Measurements from ENCODE around the gene CSRP1. TPM values are rescaled to one million over a fixed set of nuclear protein-coding genes. Genes with fewer than 3 reads are reported as not detected.

Gene CSRP1
- total and polyA plus RNA-seq, 2 experiments from 2014 or later, result 5.8 to 29.9 TPM

DNA sequence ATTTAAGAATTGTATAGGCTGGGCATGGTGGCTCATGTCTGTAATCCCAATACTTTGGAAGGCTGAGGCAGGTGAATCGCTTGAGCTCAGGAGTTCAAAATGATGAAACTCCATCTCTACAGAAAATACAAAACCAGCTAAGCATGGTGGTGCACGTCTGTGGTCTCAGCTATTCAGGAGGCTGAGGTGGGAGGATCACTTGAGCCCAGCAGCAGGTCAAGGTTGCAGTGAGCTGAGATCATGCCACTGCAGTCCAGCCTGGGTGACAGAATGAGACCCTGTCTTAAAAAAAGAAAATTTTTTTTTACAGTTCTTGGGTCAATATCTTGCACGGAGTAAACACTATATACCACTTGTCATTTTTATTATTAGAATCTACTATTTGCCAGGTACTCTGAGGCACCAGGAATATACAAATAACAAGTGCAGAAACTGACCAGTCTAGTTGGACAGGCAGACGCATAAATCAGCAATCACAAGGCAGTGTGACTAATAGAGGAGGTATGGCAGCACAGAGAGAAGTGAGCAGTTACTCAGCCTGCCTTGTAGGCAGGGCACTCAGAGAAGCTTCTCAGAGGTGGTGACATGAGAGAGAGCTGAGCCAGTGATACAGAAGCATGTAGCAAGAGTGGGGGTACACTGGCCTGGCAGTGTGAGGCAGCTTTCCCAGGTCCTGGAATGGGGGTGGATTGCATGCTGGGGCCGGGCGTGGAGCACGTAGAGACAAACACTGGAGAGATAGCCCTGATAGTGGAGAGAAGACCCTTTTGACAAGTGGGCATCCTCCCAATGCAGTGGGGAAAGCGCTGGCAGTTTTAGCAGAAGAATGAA is 45.9 kb downstream of the CSRP1 start (continued):
- TF ChIP-seq, protein P1, sequence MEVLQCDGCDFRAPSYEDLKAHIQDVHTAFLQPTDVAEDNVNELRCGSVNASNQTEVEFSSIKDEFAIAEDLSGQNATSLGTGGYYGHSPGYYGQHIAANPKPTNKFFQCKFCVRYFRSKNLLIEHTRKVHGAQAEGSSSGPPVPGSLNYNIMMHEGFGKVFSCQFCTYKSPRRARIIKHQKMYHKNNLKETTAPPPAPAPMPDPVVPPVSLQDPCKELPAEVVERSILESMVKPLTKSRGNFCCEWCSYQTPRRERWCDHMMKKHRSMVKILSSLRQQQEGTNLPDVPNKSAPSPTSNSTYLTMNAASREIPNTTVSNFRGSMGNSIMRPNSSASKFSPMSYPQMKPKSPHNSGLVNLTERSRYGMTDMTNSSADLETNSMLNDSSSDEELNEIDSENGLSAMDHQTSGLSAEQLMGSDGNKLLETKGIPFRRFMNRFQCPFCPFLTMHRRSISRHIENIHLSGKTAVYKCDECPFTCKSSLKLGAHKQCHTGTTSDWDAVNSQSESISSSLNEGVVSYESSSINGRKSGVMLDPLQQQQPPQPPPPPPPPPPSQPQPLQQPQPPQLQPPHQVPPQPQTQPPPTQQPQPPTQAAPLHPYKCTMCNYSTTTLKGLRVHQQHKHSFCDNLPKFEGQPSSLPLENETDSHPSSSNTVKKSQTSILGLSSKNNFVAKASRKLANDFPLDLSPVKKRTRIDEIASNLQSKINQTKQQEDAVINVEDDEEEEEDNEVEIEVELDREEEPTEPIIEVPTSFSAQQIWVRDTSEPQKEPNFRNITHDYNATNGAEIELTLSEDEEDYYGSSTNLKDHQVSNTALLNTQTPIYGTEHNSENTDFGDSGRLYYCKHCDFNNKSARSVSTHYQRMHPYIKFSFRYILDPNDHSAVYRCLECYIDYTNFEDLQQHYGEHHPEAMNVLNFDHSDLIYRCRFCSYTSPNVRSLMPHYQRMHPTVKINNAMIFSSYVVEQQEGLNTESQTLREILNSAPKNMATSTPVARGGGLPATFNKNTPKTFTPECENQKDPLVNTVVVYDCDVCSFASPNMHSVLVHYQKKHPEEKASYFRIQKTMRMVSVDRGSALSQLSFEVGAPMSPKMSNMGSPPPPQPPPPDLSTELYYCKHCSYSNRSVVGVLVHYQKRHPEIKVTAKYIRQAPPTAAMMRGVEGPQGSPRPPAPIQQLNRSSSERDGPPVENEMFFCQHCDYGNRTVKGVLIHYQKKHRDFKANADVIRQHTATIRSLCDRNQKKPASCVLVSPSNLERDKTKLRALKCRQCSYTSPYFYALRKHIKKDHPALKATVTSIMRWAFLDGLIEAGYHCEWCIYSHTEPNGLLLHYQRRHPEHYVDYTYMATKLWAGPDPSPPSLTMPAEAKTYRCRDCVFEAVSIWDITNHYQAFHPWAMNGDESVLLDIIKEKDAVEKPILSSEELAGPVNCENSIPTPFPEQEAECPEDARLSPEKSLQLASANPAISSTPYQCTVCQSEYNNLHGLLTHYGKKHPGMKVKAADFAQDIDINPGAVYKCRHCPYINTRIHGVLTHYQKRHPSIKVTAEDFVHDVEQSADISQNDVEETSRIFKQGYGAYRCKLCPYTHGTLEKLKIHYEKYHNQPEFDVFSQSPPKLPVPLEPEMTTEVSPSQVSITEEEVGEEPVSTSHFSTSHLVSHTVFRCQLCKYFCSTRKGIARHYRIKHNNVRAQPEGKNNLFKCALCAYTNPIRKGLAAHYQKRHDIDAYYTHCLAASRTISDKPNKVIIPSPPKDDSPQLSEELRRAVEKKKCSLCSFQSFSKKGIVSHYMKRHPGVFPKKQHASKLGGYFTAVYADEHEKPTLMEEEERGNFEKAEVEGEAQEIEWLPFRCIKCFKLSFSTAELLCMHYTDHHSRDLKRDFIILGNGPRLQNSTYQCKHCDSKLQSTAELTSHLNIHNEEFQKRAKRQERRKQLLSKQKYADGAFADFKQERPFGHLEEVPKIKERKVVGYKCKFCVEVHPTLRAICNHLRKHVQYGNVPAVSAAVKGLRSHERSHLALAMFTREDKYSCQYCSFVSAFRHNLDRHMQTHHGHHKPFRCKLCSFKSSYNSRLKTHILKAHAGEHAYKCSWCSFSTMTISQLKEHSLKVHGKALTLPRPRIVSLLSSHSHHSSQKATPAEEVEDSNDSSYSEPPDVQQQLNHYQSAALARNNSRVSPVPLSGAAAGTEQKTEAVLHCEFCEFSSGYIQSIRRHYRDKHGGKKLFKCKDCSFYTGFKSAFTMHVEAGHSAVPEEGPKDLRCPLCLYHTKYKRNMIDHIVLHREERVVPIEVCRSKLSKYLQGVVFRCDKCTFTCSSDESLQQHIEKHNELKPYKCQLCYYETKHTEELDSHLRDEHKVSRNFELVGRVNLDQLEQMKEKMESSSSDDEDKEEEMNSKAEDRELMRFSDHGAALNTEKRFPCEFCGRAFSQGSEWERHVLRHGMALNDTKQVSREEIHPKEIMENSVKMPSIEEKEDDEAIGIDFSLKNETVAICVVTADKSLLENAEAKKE (CRISPR knock-in tag; IDR thresholded peaks at IDR 0.05), result no peak
- TF ChIP-seq NANOG (IDR thresholded peaks at IDR 0.05; ENCODE audit: borderline replicate concordance), result no peak
- no peak for TF ChIP-seq POLR2AphosphoS5 (IDR thresholded peaks at IDR 0.05; ENCODE audit: low read depth)
- TF ChIP-seq, protein P2, sequence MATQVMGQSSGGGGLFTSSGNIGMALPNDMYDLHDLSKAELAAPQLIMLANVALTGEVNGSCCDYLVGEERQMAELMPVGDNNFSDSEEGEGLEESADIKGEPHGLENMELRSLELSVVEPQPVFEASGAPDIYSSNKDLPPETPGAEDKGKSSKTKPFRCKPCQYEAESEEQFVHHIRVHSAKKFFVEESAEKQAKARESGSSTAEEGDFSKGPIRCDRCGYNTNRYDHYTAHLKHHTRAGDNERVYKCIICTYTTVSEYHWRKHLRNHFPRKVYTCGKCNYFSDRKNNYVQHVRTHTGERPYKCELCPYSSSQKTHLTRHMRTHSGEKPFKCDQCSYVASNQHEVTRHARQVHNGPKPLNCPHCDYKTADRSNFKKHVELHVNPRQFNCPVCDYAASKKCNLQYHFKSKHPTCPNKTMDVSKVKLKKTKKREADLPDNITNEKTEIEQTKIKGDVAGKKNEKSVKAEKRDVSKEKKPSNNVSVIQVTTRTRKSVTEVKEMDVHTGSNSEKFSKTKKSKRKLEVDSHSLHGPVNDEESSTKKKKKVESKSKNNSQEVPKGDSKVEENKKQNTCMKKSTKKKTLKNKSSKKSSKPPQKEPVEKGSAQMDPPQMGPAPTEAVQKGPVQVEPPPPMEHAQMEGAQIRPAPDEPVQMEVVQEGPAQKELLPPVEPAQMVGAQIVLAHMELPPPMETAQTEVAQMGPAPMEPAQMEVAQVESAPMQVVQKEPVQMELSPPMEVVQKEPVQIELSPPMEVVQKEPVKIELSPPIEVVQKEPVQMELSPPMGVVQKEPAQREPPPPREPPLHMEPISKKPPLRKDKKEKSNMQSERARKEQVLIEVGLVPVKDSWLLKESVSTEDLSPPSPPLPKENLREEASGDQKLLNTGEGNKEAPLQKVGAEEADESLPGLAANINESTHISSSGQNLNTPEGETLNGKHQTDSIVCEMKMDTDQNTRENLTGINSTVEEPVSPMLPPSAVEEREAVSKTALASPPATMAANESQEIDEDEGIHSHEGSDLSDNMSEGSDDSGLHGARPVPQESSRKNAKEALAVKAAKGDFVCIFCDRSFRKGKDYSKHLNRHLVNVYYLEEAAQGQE (IDR thresholded peaks at IDR 0.05; ENCODE audit: unreplicated experiment), result no peak
- TF ChIP-seq EZH2 (IDR thresholded peaks at IDR 0.05; ENCODE audit: low read depth, unreplicated experiment), result no peak
- no peak for TF ChIP-seq ZNF331 (CRISPR knock-in tag; IDR thresholded peaks at IDR 0.05; ENCODE audit: low read depth)
- TF ChIP-seq STAT1 (IDR thresholded peaks at IDR 0.05; ENCODE audit: unreplicated experiment), result no peak
